ENCODE results near the gene BEAN1.

DNA sequence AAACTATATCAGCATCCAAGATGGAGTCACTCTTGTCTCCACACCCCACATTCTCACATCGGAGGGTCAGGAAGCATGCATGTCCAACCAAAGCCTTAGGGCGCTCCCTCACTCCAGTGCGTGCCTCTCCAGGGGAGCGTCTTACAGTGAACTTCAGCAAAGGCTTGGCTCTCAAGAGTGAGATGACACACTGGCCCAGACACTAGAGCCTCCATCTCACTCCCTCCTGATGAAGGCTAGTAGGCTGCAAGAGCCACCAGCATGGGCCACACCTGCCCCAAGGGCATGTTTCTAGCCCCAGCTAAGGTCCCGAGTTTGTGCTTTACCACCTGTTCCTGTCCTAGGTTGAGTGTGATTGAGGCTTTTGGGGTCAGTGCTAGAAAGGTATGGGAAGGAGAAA is 40.5 kb downstream of the BEAN1 start:
- TF ChIP-seq, protein P1, sequence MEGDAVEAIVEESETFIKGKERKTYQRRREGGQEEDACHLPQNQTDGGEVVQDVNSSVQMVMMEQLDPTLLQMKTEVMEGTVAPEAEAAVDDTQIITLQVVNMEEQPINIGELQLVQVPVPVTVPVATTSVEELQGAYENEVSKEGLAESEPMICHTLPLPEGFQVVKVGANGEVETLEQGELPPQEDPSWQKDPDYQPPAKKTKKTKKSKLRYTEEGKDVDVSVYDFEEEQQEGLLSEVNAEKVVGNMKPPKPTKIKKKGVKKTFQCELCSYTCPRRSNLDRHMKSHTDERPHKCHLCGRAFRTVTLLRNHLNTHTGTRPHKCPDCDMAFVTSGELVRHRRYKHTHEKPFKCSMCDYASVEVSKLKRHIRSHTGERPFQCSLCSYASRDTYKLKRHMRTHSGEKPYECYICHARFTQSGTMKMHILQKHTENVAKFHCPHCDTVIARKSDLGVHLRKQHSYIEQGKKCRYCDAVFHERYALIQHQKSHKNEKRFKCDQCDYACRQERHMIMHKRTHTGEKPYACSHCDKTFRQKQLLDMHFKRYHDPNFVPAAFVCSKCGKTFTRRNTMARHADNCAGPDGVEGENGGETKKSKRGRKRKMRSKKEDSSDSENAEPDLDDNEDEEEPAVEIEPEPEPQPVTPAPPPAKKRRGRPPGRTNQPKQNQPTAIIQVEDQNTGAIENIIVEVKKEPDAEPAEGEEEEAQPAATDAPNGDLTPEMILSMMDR (conservative IDR thresholded peaks at IDR 0.05): no peak
- no peak for TF ChIP-seq EZH2 (IDR thresholded peaks at IDR 0.05; ENCODE audit: low read depth)

Data from PC-9 (cell line).